Ovary (tissue), 9 donors: ENCODE results near the gene ING1. TPM values are rescaled to one million over a fixed set of nuclear protein-coding genes. Genes with fewer than 3 reads are reported as not detected.

ENCODE experiments used
- DNase-seq, 5 donors: peaks; one replicate each; pipeline ENCODE4 v3.0.0-alpha.2; 2019 to 2020
- H3K27ac ChIP-seq, 2 donors: fragments of 200-600 bp; one replicate each; pipeline versions ENCODE4 v1.5.1 to v1.8.0; 2019 to 2022
- H3K27me3 ChIP-seq: fragments of 200-600 bp; one replicate; pipeline ENCODE4 v1.8.0; 2022
- H3K36me3 ChIP-seq: fragments of 200-600 bp; sonication (generic); one replicate; pipeline ENCODE4 v1.5.1; 2019
- H3K4me1 ChIP-seq: one replicate; pipeline ENCODE4 v1.8.1; 2013; ENCODE audit warnings: mild to moderate bottlenecking, moderate library complexity; ENCODE audit not compliant: insufficient read depth
- H3K4me3 ChIP-seq: fragments of 200-600 bp; sonication (generic); one replicate; pipeline ENCODE4 v1.5.1; 2017
- H3K9me3 ChIP-seq, 2 donors: fragments of 200-600 bp in 1 of 2; sonication (generic) in 1 of 2; one replicate each; pipeline versions ENCODE4 v1.5.1 to v1.8.1; 2013 to 2019; ENCODE audit warnings: mild to moderate bottlenecking in 1 of 2, moderate library complexity in 1 of 2
- CTCF ChIP-seq, 3 donors: fragments of 450-650 bp in 2 of 3; fragments of 200-600 bp in 1 of 3; IDR thresholded peaks; one replicate each; pipeline versions ENCODE4 v1.5.1 to v1.8.0; 2016 to 2022; ENCODE audit warnings: antibody characterized with exemption in 3 of 3, mild to moderate bottlenecking in 1 of 3
- EP300 ChIP-seq: sonication (generic); formaldehyde crosslinking; IDR thresholded peaks from one replicate; pipeline ENCODE4 v1.6.1; 2017; ENCODE audit warnings: antibody characterized with exemption
- POLR2A ChIP-seq: fragments of 450-650 bp; IDR thresholded peaks from one replicate; pipeline ENCODE4 v1.6.1; 2017; ENCODE audit warnings: antibody characterized with exemption, mild to moderate bottlenecking, moderate library complexity
- WGBS, 3 donors: extraction: QIAGEN DNeasy Blood & Tissue Kit in 1 of 3; methylation state at CpG; one replicate each; pipeline versions ENCODE4 v1.1.5 to v1.1.7; 2013 to 2017; 5-methylcytosine and 5-hydroxymethylcytosine counted together
- intact Hi-C, 4 donors: fragments of 100-400 bp; cut with DNase I; formaldehyde crosslinking; loops; one replicate each; pipeline versions ENCODE4 v1.11.0 to v1.15.1; 2022 to 2023
- polyA plus RNA-seq, 2 donors: library from polyadenylated mRNA; stranded (reverse); fragments of 200-250 nt in 1 of 2; fragments of 350-450 nt in 1 of 2; fragmentation: Illumina TruSeq in 1 of 2; extraction: RNeasy Lipid Tissue Mini Kit (QIAGEN cat#74804) in 1 of 2; gene quantifications; one replicate each; pipeline ENCODE4 v1.2.3, GENCODE V29; 2013 to 2014
- total RNA-seq, 7 donors: library from RNA; depleted of rRNA in 2 of 7; stranded (reverse); fragments of >200 nt in 2 of 7; fragmentation: NEBNext Ultra II Directional in 3 of 7; extraction: Animal tissue kit (Norgen Biotek cat#: 25700) in 3 of 7; gene quantifications; one replicate each; pipeline versions ENCODE4 v1.1.0 to v1.2.4, GENCODE V29; 2016 to 2023
- donor health status: DM: no; HTN: no; CAD: no; lungs with moderate emphysema.
- donor health status: DM: no; HTN: no; CAD: no.
- donor health status: Bipolar disorder and iron deficiency.
- donor health status: DM: yes; HTN: yes; CAD: no.
- donor health status: DM: no; HTN: no; CAD: no.
- donor health status: DM: yes; HTN: yes; CAD: no.

The ING1 gene
- total and polyA plus RNA-seq, 9 donors, result 11.2 to 34.5 (median 19.1) TPM

GRCh38 chr13:110756219-110756631 lies 42.7 kb downstream of the ING1 start:
- WGBS, 3 donors, result 11 to 20% (median 16%) methylated on average over 3 of the region's 3 CpGs
- no peak for TF ChIP-seq CTCF (IDR thresholded peaks at IDR 0.05)
- no peak for TF ChIP-seq EP300
- TF ChIP-seq POLR2A, result no peak
- no peaks in the 10 kb centered on the region for H3K27me3 ChIP-seq

GRCh38 chr13:110757296-110757695 lies 43.8 kb downstream of the ING1 start:
- DNase-seq, result no peak
- Histone ChIP-seq H3K36me3 (no peaks in the 10 kb centered on the region), H3K9me3 (no peaks in the 10 kb centered on the region), H3K4me1 (peaks cover 5% of the 10 kb centered on the region), H3K27ac (no peak overlapping the region), H3K27me3 (no peaks in the 10 kb centered on the region), H3K4me3 (no peak overlapping the region)
- intact Hi-C loops, result no loop called here
- TF ChIP-seq CTCF (IDR thresholded peaks at IDR 0.05), result no peak
- TF ChIP-seq EP300, result no peak
- TF ChIP-seq POLR2A, result no peak
- 94 to 95% (median 94%) methylated on average over 14 of the region's 14 CpGs for whole genome bisulfite sequencing, 3 donors

More at GRCh38 chr13:110756219-110756631, 42.7 kb downstream of the ING1 start:
- no peaks in the 10 kb centered on the region for H3K36me3 ChIP-seq
- intact Hi-C loops, result no loop called here
- no peak overlapping the region for H3K27ac ChIP-seq
- H3K4me1 ChIP-seq, result peaks cover 5% of the 10 kb centered on the region
- DNase-seq, result no peak
- H3K9me3 ChIP-seq, result no peaks in the 10 kb centered on the region
- no peak overlapping the region for H3K4me3 ChIP-seq

GRCh38 chr13:110758195-110758805 lies 44.8 kb downstream of the ING1 start:
- Histone ChIP-seq H3K27ac (no peak overlapping the region), H3K9me3 (no peaks in the 10 kb centered on the region), H3K36me3 (no peaks in the 10 kb centered on the region), H3K27me3 (no peaks in the 10 kb centered on the region), H3K4me3 (no peak overlapping the region), H3K4me1 (peaks cover 5% of the 10 kb centered on the region)
- TF ChIP-seq CTCF (IDR thresholded peaks at IDR 0.05) (no peak), EP300 (no peak), POLR2A (no peak)
- 43 to 52% (median 49%) methylated on average over 4 of the region's 4 CpGs for WGBS, 3 donors
- intact Hi-C loops, result no loop called here
- DNase-seq, result no peak

- H3K27me3 ChIP-seq, result no peaks in the 10 kb centered on the region
- H3K36me3 ChIP-seq, result no peaks in the 10 kb centered on the region
- no peaks in the 10 kb centered on the region for H3K9me3 ChIP-seq
- TF ChIP-seq POLR2A (no peak), CTCF (IDR thresholded peaks at IDR 0.05) (no peak), EP300 (no peak)
- no peak for DNase-seq
- 89 to 90% (median 89%) methylated on average over 4 of the region's 4 CpGs for WGBS, 3 donors
- intact Hi-C loops, result no loop called here
- H3K27ac ChIP-seq, result no peak overlapping the region
- H3K4me3 ChIP-seq, result no peak overlapping the region
- peaks cover 5% of the 10 kb centered on the region for H3K4me1 ChIP-seq
Observed at GRCh38 chr13:110759710-110760109, 46.2 kb downstream of the ING1 start.
